ENCODE data around the gene PRPF6.

PRPF6 gene

GRCh38 chr20:64015635-64016034 is 34.7 kb downstream of the PRPF6 start:
- no peak for FAIRE-seq

- FAIRE-seq, result no peak
These were observed 40.4 kb downstream of the PRPF6 start for GRCh38 chr20:64021124-64021975.

- no peak for FAIRE-seq
These were observed 41.9 kb downstream of the PRPF6 start for GRCh38 chr20:64022671-64023360.

DNA sequence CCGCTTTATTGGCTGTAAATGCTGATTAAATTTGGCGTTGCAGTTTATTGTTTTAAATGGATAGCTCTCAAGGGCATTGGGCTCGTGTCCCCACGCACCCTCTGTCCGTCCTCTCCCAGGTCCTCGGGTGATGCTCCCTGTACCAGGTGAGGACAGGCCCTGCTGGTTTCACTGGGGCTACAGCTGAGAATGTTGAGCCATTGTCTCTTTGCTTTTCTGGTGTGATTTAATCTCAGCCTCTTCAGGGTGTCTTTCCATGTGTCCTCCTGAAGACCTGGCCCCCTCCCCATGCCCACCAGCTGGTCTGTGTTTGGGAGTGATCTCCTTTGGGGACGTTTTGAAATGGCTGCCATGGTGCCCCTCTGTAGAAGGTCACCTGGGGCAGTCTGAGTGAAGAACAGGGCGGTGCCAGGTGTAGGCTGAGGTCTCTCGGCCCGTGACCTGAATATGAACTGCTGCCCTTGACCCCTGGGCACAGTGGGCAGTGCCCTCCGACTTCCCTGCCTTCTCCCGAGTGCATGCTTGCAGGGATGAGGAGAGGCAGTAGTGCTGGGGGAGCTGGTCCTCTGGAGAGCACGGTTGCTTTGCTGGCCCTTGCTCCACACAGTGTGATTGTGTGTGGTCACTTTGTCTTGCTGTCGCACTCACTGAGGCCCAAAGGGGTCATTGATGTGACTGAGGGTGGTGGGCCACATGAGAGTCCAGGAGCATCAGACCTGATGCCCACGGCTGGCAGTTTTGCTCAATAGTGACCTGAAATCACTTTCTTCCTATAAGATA is 42.6 kb downstream of the PRPF6 start:
- FAIRE-seq, result no peak

GRCh38 chr20:64024141-64024990 is 43.4 kb downstream of the PRPF6 start:
- FAIRE-seq, result no peak

- no peak for FAIRE-seq
These were observed 44.3 kb downstream of the PRPF6 start for GRCh38 chr20:64025101-64025825.

DNA sequence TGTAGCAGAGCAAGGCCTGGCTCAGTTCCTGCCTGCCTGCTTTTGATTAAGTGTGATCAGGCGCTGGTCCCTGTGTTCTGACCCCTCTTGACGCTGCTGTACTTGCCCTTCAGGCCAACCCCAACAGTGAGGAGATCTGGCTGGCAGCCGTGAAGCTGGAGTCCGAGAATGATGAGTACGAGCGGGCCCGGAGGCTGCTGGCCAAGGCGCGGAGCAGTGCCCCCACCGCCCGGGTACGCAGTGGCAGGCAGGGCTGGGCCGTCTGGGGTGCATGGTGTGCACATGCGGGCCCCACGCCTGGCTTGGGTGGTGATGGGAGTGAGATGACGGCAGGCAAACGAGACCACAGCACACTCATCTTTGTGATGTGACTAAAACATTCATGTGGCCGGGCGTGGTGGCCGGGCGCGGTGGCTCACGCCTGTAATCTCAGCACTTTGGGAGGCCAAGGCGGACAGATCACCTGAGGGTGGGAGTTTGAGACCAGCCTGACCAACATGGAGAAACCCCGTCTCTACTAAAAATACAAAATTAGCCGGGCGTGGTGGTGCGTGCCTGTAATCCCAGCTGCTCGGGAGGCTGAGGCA is 45.0 kb downstream of the PRPF6 start:
- no peak for FAIRE-seq

DNA sequence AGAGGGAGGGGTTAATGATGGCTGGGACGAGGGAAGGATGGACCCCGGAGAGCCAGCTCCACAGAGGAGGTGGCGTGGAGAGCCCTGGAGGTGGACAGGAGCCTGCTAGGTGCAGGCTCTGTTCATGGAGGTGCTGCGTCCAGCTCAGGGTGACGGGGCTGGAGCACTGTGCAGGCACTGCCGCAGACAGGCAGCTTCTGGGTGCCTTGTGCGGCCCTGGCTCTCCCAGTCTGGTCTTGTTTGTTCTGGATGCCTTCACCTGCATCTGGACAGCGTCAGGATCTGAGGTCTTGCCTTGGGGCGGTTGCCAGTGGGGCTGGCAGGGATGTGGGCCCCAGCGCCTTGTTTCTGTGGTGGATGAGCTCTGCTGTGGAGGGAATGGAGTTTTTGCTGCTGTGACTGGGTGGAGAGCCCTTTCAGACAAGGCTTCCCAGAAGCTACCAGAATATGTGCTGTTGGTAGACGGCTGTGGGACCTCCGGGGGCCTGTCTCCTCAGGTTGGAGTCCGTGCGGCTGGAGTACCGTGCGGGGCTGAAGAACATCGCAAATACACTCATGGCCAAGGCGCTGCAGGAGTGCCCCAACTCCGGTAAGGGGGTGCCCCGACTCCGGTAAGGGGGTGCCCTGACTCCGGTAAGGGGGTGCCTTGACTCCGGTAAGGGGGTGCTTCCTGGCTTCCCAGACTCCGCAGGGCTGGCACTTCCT is 47.2 kb downstream of the PRPF6 start:
- FAIRE-seq, result no peak

DNA sequence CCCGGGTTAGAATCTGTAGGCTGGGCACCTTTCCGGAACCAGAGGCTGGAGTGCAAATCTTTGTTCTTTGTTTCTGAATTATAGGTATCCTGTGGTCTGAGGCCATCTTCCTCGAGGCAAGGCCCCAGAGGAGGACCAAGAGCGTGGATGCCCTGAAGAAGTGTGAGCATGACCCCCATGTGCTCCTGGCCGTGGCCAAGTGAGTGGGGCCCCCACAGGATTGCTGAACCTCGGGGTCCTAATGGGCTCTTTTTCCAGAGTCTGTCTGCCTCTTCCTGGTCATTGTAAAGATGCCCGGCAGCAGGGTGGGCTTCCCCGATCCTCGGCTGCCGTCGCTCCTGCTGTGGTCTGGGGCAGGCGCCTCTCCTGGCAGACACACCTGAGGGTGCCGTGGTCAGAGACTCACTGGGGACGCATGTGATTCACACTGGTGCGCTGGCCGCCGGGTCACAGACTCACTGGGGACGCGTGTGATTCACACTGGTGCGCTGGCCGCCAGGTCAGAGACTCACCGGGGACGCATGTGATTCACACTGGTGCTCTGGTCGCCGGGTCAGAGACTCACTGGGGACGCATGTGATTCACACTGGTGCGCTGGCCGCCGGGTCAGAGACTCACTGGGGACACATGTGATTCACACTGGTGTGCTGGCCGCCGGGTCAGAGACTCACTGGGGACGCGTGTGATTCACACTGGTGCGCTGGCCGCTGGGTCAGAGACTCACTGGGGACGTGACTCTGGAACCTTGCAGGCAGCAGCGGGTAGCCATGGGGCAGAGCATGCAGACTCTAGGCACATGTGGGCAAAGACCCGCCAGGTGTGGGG is 48.6 kb downstream of the PRPF6 start:
- FAIRE-seq, result no peak

- no peak for FAIRE-seq
These were observed 49.6 kb downstream of the PRPF6 start for GRCh38 chr20:64030371-64031134.

GRCh38 chr20:64031822-64032314 is 50.9 kb downstream of the PRPF6 start:
- FAIRE-seq, result no peak

DNA sequence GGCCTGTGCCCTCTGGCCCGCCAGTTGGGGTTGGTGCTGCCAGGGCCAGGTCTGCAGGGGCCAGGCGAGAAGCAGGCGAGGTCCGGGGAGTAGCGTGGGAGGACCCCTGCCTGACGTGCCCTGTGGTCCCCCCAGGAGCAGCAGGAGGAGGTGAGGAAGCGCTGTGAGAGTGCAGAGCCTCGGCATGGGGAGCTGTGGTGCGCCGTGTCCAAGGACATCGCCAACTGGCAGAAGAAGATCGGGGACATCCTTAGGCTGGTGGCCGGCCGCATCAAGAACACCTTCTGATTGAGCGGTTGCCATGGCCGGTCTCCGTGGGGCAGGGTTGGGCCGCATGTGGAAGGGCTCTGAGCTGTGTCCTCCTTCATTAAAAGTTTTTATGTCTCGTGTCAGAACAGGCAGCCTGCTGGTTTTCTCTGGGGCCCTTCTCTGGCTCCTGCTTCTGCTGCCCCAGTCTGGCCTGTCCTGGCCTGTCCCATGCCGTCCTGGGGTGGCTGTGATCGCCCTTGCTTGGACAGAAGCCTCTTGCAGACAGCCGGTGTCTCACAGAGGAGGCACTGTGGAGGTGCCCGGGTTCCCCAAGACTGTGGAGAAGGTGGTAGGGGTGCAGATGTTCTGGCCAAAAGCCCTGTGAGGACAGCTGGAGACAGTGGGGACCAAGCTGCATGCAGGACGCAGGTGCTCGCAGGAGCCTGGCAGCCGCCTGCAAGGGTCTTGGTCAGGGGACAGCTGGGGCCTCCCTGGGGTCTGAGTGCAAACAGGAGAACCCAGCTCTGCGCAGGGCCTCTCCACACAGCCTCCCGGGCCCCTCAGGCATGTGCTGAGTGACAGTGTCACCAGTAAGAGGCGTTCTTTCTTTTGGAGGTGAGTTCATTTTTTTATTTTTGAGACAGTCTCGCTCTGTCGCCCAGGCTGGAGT is 52.0 kb downstream of the PRPF6 start:
- no peak for FAIRE-seq

DNA sequence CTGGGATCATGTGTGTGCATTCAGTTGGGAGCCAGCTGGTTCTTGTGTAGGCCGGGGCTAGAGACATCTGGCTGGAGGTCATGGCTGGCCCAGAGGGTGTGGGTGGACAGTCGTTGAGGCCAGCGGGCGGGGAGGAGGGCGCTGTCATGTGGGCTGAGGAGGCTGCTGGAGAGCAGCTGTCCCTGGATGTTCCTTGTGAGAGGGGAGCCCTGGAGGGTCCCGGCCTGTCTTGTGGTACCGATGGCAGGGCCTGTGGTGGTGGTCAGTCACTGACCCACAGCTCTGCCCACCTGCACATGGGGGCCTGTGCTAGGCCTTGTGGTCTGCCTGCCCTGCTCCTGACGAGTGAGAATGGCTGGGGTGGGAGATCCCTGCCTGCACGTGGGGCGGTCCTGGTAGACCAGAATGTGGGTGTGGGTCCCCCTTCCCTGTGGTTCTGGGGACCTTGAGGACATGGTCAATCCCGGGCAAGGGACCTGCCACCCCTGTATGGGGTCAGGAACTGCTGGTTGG is 53.1 kb downstream of the PRPF6 start:
- FAIRE-seq, result no peak

DNA sequence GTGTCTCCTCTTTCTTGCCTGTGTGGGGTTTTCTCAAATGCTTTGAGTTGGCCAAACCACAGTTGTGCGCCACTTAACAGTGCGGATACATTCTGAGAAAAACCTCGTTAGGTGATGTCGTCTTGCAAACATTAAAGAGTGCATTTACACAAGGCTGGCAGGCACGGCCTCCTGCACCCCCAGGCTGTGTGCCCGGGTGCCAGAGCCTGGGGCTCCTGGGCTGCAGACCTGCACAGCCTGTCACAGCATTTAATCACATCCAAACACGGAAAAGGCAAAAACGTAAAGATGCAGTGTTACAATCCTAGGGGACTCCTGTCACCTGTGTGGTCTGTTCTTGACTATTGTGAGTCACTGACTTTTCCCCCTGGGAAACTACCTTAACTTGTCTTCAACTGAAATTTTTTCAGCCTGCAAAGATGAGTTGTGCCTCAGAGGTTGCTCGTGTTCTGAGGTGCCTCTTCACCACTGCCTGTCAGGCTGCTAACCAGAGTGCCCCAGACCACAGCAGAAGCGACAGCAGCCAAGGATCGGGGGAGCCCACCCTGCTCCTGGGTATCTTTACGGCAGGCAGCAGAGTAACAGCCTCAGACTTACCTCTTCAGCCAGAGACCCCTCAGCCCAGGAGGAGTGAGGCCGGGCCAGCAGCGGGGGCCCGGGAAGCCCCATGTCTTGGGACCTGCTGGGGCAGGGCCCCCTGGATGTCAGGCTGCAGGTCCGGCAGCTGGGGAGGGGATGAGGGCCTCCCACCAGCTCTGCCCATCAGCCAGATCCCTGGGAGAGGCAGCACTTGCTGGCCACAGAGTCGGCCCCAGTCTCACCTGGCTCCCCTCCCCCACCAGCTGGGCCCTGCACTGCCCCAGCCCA is 54.4 kb downstream of the PRPF6 start:
- FAIRE-seq, result no peak

DNA sequence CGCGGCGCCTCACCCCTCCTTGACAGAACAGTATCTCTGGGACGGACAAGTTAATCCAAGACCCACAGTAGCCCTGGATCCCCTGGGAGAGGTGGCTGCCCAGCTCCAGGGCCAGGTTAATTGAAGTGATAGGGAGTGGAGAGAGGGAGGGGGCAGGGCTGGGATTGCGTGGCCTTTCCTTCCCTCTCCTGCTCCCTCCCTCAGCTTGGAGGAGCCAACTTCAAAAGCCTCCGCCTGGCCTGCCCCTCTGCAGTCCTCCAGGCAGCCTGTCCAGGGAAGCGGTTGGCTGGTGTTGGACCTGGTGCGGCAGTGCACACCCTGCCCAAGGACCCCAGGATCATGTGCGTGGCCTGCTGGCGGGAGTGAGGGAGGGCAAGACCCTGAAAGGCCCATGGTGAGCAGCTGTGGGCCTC is 55.0 kb downstream of the PRPF6 start, which contains the start of gene C20orf204:
C20orf204 (plus strand) TSS at position 250 of the 413 bp plus-strand sequence; CDS start at position 392, 142 bp downstream.
- FAIRE-seq, result no peak

Measured in colon (tissue), 2 donors.